ENCODE measurements around the gene FSTL4.
"Not testable (repeated sequence)": the region's sequence is repeated elsewhere in the genome, so short reads cannot be mapped to it uniquely, and the experiment has no call there.

- TF ChIP-seq CTCF, POLR2A (IDR thresholded peaks at IDR 0.05): not testable (repeated sequence)
Measured at GRCh38 chr5:133535241-133535929, 77.0 kb downstream of the FSTL4 start.

Data from lower leg skin (tissue), 3 donors.